ENCODE data around the gene CADPS2. TPM values are rescaled to one million over a fixed set of nuclear protein-coding genes. Genes with fewer than 3 reads are reported as not detected.

The CADPS2 gene
- total and polyA plus RNA-seq, 4 donors: 5.6 to 41.1 (median 11.0) TPM

- no peaks in the 10 kb centered on the region for H3K27me3 ChIP-seq (ENCODE audit: control insufficient read depth in 4 of 4, insufficient read depth in 4 of 4, low read length in 3 of 4)
- no peak overlapping the region for H3K4me3 ChIP-seq (ENCODE audit: low read depth in 1 of 3, low read length in 3 of 3)
- TF ChIP-seq HNF4G (IDR thresholded peaks at IDR 0.05) (no peak), HNF4A (conservative IDR thresholded peaks at IDR 0.05) (no peak), TAF1 (conservative IDR thresholded peaks at IDR 0.05) (no peak), NR2F2 (IDR thresholded peaks at IDR 0.05) (no peak), FOXA2 (IDR thresholded peaks at IDR 0.05) (no peak), CTCF (IDR thresholded peaks at IDR 0.05; ENCODE audit: low read depth, low read length, missing input control) (no peak), RXRA (IDR thresholded peaks at IDR 0.05) (no peak), FOXA1 (IDR thresholded peaks at IDR 0.05) (no peak), ATF3 (IDR thresholded peaks at IDR 0.05) (no peak), ZBTB33 (IDR thresholded peaks at IDR 0.05) (no peak), MAX (IDR thresholded peaks at IDR 0.05) (no peak), SP1 (IDR thresholded peaks at IDR 0.05) (no peak), YY1 (IDR thresholded peaks at IDR 0.05) (no peak), RAD21 (IDR thresholded peaks at IDR 0.05) (no peak), EGR1 (IDR thresholded peaks at IDR 0.05; ENCODE audit: low read depth in 2 of 2) (no peak), GABPA (IDR thresholded peaks at IDR 0.05 in 1 of 2, conservative IDR thresholded peaks at IDR 0.05 in 1 of 2) (no peak), JUND (IDR thresholded peaks at IDR 0.05) (no peak)
- no peak overlapping the region for H3K9ac ChIP-seq (ENCODE audit: low read depth in 1 of 2, low read length in 2 of 2)
- 93% methylated on average over 5 of the region's 5 CpGs for WGBS
- H3K9me3 ChIP-seq (ENCODE audit: control insufficient read depth in 4 of 4, low read length in 3 of 4): no peaks in the 10 kb centered on the region
- no peak overlapping the region for H3K27ac ChIP-seq (ENCODE audit: low read depth in 1 of 2, low read length in 2 of 2)
- H3K36me3 ChIP-seq (ENCODE audit: control insufficient read depth in 4 of 4, insufficient read depth in 3 of 4, low read depth in 1 of 4, low read length in 3 of 4): no peaks in the 10 kb centered on the region
- no peaks in the 10 kb centered on the region for H3K4me1 ChIP-seq (ENCODE audit: control insufficient read depth in 4 of 4, insufficient read depth in 4 of 4, low read length in 3 of 4)
- no peak for DNase-seq (ENCODE audit: low spot score)
Observed at GRCh38 chr7:122448893-122449589, 437.2 kb downstream of the CADPS2 start.

- WGBS: 67% methylated on average over 2 of the region's 2 CpGs
- Histone ChIP-seq H3K4me1 (ENCODE audit: control insufficient read depth in 4 of 4, insufficient read depth in 4 of 4, low read length in 3 of 4) (no peaks in the 10 kb centered on the region), H3K27me3 (ENCODE audit: control insufficient read depth in 4 of 4, insufficient read depth in 4 of 4, low read length in 3 of 4) (no peaks in the 10 kb centered on the region), H3K9ac (ENCODE audit: low read depth in 1 of 2, low read length in 2 of 2) (no peak overlapping the region), H3K27ac (ENCODE audit: low read depth in 1 of 2, low read length in 2 of 2) (no peak overlapping the region), H3K4me3 (ENCODE audit: low read depth in 1 of 3, low read length in 3 of 3) (no peak overlapping the region), H3K36me3 (ENCODE audit: control insufficient read depth in 4 of 4, insufficient read depth in 3 of 4, low read depth in 1 of 4, low read length in 3 of 4) (peaks cover 0 to 3% (median 0%) of the 10 kb centered on the region in 4 donors), H3K9me3 (ENCODE audit: control insufficient read depth in 4 of 4, low read length in 3 of 4) (no peaks in the 10 kb centered on the region)
- TF ChIP-seq HNF4A (conservative IDR thresholded peaks at IDR 0.05) (no peak), TAF1 (conservative IDR thresholded peaks at IDR 0.05) (no peak), EGR1 (IDR thresholded peaks at IDR 0.05; ENCODE audit: low read depth in 2 of 2) (no peak), ZBTB33 (IDR thresholded peaks at IDR 0.05) (no peak)
- no peak for DNase-seq (ENCODE audit: low spot score)
Observed at GRCh38 chr7:122442929-122443328, 443.3 kb downstream of the CADPS2 start.

All from liver (tissue), 9 donors.